ENCODE measurements around the gene FRS3. TPM values are rescaled to one million over a fixed set of nuclear protein-coding genes. Genes with fewer than 3 reads are reported as not detected.

FRS3 gene
- total RNA-seq, 1 experiment from 2014 or later = 4.3 TPM

DNA sequence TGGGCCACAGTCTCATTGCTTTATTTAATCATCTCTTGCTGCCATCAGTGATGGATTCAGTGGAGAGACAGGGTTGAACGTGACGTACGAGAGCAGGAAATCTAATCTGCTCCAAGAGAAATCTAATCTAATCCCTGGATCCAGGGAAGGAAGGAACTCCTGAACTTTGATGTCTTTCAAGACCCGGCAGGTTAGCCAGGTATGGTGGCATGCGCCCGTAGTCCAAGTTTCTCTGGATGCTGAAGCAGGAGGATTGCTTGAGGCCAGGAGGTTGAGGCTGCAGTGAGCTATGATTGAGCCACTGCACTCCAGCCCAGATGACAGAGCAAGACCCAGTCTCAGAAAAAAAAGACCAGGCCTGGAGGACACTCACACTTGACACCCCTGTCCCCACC is 21.1 kb downstream of the FRS3 start:
- DNase-seq = no peak
- Mint-ChIP-seq H3K9me3 (ENCODE audit: unreplicated experiment) (no peaks in the 10 kb centered on the region), H3K4me3 (ENCODE audit: unreplicated experiment) (no peak overlapping the region), H3K27me3 (ENCODE audit: insufficient read depth, unreplicated experiment) (no peaks in the 10 kb centered on the region), H3K4me1 (ENCODE audit: low read depth, unreplicated experiment) (peaks cover 20% of the 10 kb centered on the region), H3K36me3 (ENCODE audit: insufficient read depth, unreplicated experiment) (no peaks in the 10 kb centered on the region), H3K27ac (ENCODE audit: unreplicated experiment) (peak overlapping the region; percentile 85)
- Histone ChIP-seq H3K36me3 (ENCODE audit: control insufficient read depth, insufficient read depth, low read length) (no peaks in the 10 kb centered on the region), H3K9me3 (no peaks in the 10 kb centered on the region), H3K27me3 (replicated peaks; ENCODE audit: control insufficient read depth, insufficient read depth, low read length) (no peaks in the 10 kb centered on the region), H3K4me1 (peaks cover 14% of the 10 kb centered on the region), H3K4me3 (ENCODE audit: low read depth, low read length) (no peak overlapping the region)
- intact Hi-C loops (cut with micrococcal nuclease; ENCODE audit: unreplicated experiment) = no loop called here
- ChIA-PET POLR2A (no interaction called here), CTCF (no interaction called here)
- TF ChIP-seq, protein P1, sequence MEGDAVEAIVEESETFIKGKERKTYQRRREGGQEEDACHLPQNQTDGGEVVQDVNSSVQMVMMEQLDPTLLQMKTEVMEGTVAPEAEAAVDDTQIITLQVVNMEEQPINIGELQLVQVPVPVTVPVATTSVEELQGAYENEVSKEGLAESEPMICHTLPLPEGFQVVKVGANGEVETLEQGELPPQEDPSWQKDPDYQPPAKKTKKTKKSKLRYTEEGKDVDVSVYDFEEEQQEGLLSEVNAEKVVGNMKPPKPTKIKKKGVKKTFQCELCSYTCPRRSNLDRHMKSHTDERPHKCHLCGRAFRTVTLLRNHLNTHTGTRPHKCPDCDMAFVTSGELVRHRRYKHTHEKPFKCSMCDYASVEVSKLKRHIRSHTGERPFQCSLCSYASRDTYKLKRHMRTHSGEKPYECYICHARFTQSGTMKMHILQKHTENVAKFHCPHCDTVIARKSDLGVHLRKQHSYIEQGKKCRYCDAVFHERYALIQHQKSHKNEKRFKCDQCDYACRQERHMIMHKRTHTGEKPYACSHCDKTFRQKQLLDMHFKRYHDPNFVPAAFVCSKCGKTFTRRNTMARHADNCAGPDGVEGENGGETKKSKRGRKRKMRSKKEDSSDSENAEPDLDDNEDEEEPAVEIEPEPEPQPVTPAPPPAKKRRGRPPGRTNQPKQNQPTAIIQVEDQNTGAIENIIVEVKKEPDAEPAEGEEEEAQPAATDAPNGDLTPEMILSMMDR (IDR thresholded peaks at IDR 0.05; ENCODE audit: insufficient read depth in 1 of 2, low read depth in 1 of 2, low read length in 1 of 2, severe bottlenecking in 1 of 2, unreplicated experiment in 1 of 2) = no peak
- BruUV-seq (replicated peaks) = no TSS peak

DNA sequence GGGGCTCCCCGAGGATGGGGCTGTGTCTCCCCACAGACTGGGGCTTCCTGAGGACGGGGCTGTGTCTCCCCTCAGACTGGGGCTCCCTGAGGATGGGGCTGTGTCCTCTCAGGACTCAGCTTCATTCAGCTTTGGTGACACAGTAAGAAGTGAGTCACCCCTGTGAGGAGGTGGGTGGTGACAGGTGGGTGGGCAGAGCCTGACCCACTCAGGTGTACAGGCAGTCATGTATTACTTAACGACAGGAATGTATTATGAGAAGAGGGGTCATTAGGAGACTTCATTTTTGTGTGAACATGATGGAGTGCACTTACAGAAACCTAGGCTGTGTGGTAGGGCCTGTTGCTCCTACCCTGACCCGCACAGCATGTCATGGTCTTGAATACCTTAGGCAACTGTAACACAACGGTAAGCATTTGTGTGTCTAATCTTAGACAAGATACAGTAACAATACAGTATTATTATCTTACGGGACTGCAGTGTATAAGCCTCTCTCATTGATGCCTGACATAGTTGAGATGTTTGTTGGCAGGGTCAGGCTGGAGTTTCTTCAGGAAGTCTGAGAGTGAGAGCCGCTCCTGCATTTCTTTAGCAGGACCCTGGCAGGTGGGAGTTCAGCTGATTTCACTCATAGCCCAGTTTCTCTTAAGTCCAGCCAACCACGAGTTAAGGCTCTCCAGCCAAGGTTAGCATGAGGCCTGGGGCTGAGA is 21.6 kb downstream of the FRS3 start:
- H3K4me3 ChIP-seq (ENCODE audit: low read depth, low read length) = no peak overlapping the region
- no peaks in the 10 kb centered on the region for H3K27me3 ChIP-seq (replicated peaks; ENCODE audit: control insufficient read depth, insufficient read depth, low read length)
- CTCF ChIA-PET = no interaction called here
- no peak overlapping the region for H3K27ac Mint-ChIP-seq (ENCODE audit: unreplicated experiment)
- H3K4me1 ChIP-seq = peaks cover 14% of the 10 kb centered on the region
- no peaks in the 10 kb centered on the region for H3K27me3 Mint-ChIP-seq (ENCODE audit: insufficient read depth, unreplicated experiment)
- H3K9me3 Mint-ChIP-seq (ENCODE audit: unreplicated experiment) = no peaks in the 10 kb centered on the region
- no peak for DNase-seq
- H3K36me3 Mint-ChIP-seq (ENCODE audit: insufficient read depth, unreplicated experiment) = no peaks in the 10 kb centered on the region
- TF ChIP-seq, protein P1 (IDR thresholded peaks at IDR 0.05; ENCODE audit: insufficient read depth in 1 of 2, low read depth in 1 of 2, low read length in 1 of 2, severe bottlenecking in 1 of 2, unreplicated experiment in 1 of 2) = no peak
- no peak overlapping the region for H3K4me3 Mint-ChIP-seq (ENCODE audit: unreplicated experiment)
- intact Hi-C loops (cut with micrococcal nuclease; ENCODE audit: unreplicated experiment) = no loop called here
- H3K4me1 Mint-ChIP-seq (ENCODE audit: low read depth, unreplicated experiment) = peaks cover 25% of the 10 kb centered on the region
- BruUV-seq (replicated peaks) = no TSS peak
- POLR2A ChIA-PET = no interaction called here
- no peaks in the 10 kb centered on the region for H3K9me3 ChIP-seq
- H3K36me3 ChIP-seq (ENCODE audit: control insufficient read depth, insufficient read depth, low read length) = no peaks in the 10 kb centered on the region

DNA sequence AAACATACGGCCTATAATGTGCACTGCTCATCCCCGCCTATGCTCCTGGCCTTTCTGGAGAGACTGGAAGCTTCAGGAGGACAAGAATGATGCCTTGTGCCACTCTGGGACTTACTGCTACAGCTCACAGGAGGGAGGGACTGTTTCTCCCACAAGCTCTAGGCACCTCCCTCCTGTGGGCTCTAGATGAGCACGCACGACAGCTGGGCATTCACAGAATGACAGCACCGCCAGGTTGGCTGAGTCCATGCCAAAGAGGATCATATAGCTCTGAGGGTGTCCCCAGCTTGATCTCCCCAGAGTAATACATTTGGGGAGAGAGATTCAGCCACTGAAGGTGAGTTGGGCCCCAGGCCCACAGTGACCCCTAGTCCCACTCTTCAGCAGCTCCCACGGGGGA is 22.4 kb downstream of the FRS3 start:
- Histone ChIP-seq H3K27me3 (replicated peaks; ENCODE audit: control insufficient read depth, insufficient read depth, low read length) (no peaks in the 10 kb centered on the region), H3K9me3 (no peaks in the 10 kb centered on the region), H3K36me3 (ENCODE audit: control insufficient read depth, insufficient read depth, low read length) (no peaks in the 10 kb centered on the region), H3K4me1 (peaks cover 14% of the 10 kb centered on the region), H3K4me3 (ENCODE audit: low read depth, low read length) (no peak overlapping the region)
- intact Hi-C loops (cut with micrococcal nuclease; ENCODE audit: unreplicated experiment) = no loop called here
- Mint-ChIP-seq H3K4me1 (ENCODE audit: low read depth, unreplicated experiment) (peaks cover 26% of the 10 kb centered on the region), H3K36me3 (ENCODE audit: insufficient read depth, unreplicated experiment) (no peaks in the 10 kb centered on the region), H3K4me3 (ENCODE audit: unreplicated experiment) (no peak overlapping the region), H3K27ac (ENCODE audit: unreplicated experiment) (no peak overlapping the region), H3K27me3 (ENCODE audit: insufficient read depth, unreplicated experiment) (no peaks in the 10 kb centered on the region), H3K9me3 (ENCODE audit: unreplicated experiment) (no peaks in the 10 kb centered on the region)
- DNase-seq = no peak
- CTCF ChIA-PET = no interaction called here
- no TSS peak for BruUV-seq (replicated peaks)
- TF ChIP-seq, protein P1 (IDR thresholded peaks at IDR 0.05; ENCODE audit: insufficient read depth in 1 of 2, low read depth in 1 of 2, low read length in 1 of 2, severe bottlenecking in 1 of 2, unreplicated experiment in 1 of 2) = no peak
- POLR2A ChIA-PET = no interaction called here
